ENCODE measurements around the gene EFHD1. TPM values are rescaled to one million over a fixed set of nuclear protein-coding genes. Genes with fewer than 3 reads are reported as not detected.

The EFHD1 gene
- total RNA-seq, 1 donor from 2014 or later, result 15.7 TPM

DNA sequence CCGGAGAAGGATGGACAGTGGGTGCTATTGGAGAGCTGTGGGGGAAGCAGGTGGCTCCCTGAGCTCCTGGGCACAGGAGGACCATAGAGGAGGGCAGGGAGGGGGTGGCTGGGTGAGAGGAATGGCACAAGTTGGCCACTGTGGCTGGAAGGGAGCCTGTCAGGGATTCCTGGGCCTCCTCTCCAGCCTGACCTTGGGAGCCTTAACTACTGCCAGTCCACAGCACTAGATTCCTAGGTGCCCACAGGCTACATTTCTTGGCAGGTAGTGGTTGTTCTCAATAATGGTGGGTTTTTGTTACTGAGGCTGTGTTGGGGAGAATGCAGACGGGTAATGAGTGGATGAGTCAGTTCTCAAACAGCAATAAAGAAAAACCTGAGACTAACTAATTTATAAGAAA lies 26.0 kb downstream of the EFHD1 start:
- H3K79me2 ChIP-seq (ENCODE audit: insufficient read depth, low read length), result no peaks in the 10 kb centered on the region
- H4K20me1 ChIP-seq (ENCODE audit: insufficient read depth, low read length), result no peaks in the 10 kb centered on the region
- peaks cover 5% of the 10 kb centered on the region for H3K4me1 Mint-ChIP-seq (ENCODE audit: low read depth, unreplicated experiment)
- H3K9me3 ChIP-seq (ENCODE audit: insufficient read depth, low read depth, low read length), result no peaks in the 10 kb centered on the region
- no peak overlapping the region for H3K4me3 ChIP-seq (ENCODE audit: insufficient read depth, low read depth, low read length)
- H3K27me3 ChIP-seq (ENCODE audit: insufficient read depth, low read length), result no peaks in the 10 kb centered on the region
- no peak overlapping the region for H3K4me3 Mint-ChIP-seq (ENCODE audit: unreplicated experiment)
- H3K36me3 ChIP-seq (ENCODE audit: insufficient read depth, low read length), result no peaks in the 10 kb centered on the region
- H3K27ac ChIP-seq (ENCODE audit: low read depth, low read length), result no peak overlapping the region
- H3K36me3 Mint-ChIP-seq (ENCODE audit: low read depth, unreplicated experiment), result no peaks in the 10 kb centered on the region
- FAIRE-seq, result no peak
- H3K9me3 Mint-ChIP-seq (ENCODE audit: unreplicated experiment), result no peaks in the 10 kb centered on the region
- no peak overlapping the region for H3K4me2 ChIP-seq (ENCODE audit: low read length)
- no peak overlapping the region for H3K9ac ChIP-seq (ENCODE audit: low read length)
- H3K27me3 Mint-ChIP-seq (ENCODE audit: low read depth, unreplicated experiment), result peaks cover 3% of the 10 kb centered on the region
- no peak for TF ChIP-seq EZH2 (IDR thresholded peaks at IDR 0.05; ENCODE audit: insufficient read depth, low read length)
- TF ChIP-seq, protein P1, sequence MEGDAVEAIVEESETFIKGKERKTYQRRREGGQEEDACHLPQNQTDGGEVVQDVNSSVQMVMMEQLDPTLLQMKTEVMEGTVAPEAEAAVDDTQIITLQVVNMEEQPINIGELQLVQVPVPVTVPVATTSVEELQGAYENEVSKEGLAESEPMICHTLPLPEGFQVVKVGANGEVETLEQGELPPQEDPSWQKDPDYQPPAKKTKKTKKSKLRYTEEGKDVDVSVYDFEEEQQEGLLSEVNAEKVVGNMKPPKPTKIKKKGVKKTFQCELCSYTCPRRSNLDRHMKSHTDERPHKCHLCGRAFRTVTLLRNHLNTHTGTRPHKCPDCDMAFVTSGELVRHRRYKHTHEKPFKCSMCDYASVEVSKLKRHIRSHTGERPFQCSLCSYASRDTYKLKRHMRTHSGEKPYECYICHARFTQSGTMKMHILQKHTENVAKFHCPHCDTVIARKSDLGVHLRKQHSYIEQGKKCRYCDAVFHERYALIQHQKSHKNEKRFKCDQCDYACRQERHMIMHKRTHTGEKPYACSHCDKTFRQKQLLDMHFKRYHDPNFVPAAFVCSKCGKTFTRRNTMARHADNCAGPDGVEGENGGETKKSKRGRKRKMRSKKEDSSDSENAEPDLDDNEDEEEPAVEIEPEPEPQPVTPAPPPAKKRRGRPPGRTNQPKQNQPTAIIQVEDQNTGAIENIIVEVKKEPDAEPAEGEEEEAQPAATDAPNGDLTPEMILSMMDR (IDR thresholded peaks at IDR 0.05; ENCODE audit: insufficient read depth, low read depth, low read length), result no peak
- no peaks in the 10 kb centered on the region for H3K4me1 ChIP-seq (ENCODE audit: insufficient read depth, low read length)
- peak; percentile 13 for DNase-seq (ENCODE audit: low read depth)
- no peak overlapping the region for H2AFZ ChIP-seq (ENCODE audit: low read depth, low read length)
- no peak overlapping the region for H3K27ac Mint-ChIP-seq (ENCODE audit: unreplicated experiment)

DNA sequence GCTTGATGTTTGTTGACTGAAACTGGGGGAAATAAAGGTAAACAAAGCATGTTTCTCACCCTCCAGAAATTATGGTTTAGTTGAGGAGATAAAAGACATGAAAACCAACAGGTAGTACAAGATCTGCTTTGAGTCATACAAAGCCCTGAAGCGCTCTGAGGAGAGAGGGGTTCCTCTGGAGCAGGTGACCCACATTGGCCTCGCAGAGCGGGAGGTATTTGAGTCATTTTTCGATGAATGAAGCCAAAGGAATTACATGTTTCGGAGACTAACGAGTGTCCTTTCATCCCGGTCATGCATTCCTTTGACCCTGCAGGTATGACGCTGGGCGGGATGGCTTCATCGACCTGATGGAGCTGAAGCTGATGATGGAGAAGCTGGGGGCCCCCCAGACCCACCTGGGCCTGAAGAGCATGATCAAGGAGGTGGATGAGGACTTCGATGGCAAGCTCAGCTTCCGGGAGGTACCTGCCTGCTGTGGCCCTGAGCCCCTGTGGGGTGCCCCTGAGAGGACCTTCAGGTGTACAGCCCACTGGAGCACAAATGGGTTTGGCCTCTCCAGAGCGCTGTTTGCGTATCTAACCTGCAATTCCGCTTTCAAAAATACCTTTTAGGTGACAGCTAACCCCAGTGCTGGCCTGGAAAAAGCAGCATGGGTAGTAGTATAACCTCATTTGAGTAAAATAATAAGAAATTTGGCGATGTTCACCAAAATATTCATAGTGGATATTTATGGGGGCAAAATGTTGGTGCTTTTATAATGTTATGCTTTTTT lies 29.3 kb downstream of the EFHD1 start:
- Histone ChIP-seq H3K4me2 (ENCODE audit: low read length) (no peak overlapping the region), H3K9ac (ENCODE audit: low read length) (no peak overlapping the region), H3K4me3 (ENCODE audit: insufficient read depth, low read depth, low read length) (no peak overlapping the region), H4K20me1 (ENCODE audit: insufficient read depth, low read length) (no peaks in the 10 kb centered on the region), H2AFZ (ENCODE audit: low read depth, low read length) (no peak overlapping the region), H3K9me3 (ENCODE audit: insufficient read depth, low read depth, low read length) (no peaks in the 10 kb centered on the region), H3K36me3 (ENCODE audit: insufficient read depth, low read length) (no peaks in the 10 kb centered on the region), H3K27ac (ENCODE audit: low read depth, low read length) (no peak overlapping the region), H3K27me3 (ENCODE audit: insufficient read depth, low read length) (no peaks in the 10 kb centered on the region), H3K79me2 (ENCODE audit: insufficient read depth, low read length) (no peaks in the 10 kb centered on the region), H3K4me1 (ENCODE audit: insufficient read depth, low read length) (no peaks in the 10 kb centered on the region)
- FAIRE-seq, result no peak
- no peak overlapping the region for H3K27ac Mint-ChIP-seq (ENCODE audit: unreplicated experiment)
- TF ChIP-seq, protein P1 (IDR thresholded peaks at IDR 0.05; ENCODE audit: insufficient read depth, low read depth, low read length), result no peak
- TF ChIP-seq EZH2 (IDR thresholded peaks at IDR 0.05; ENCODE audit: insufficient read depth, low read length), result no peak
- H3K4me3 Mint-ChIP-seq (ENCODE audit: unreplicated experiment), result no peak overlapping the region
- no peaks in the 10 kb centered on the region for H3K9me3 Mint-ChIP-seq (ENCODE audit: unreplicated experiment)
- H3K36me3 Mint-ChIP-seq (ENCODE audit: low read depth, unreplicated experiment), result no peaks in the 10 kb centered on the region
- peaks cover 5% of the 10 kb centered on the region for H3K4me1 Mint-ChIP-seq (ENCODE audit: low read depth, unreplicated experiment)
- no peak for DNase-seq (ENCODE audit: low read depth)
- H3K27me3 Mint-ChIP-seq (ENCODE audit: low read depth, unreplicated experiment), result no peaks in the 10 kb centered on the region

Measured in astrocyte (in vitro differentiated cells and primary cell).